Endothelial cell of umbilical vein (primary cell): ENCODE measurements around the gene ERLEC1. TPM values are rescaled to one million over a fixed set of nuclear protein-coding genes. Genes with fewer than 3 reads are reported as not detected.

Experiments
- BruUV-seq: library from RNA; stranded (reverse); fragments of 400-500 nt; replicated peaks from 2 replicates; lab custom pipeline; 2021; lab: Mats Ljungman, UMichigan
- CTCF ChIA-PET: fragments of 300-600, 350-600 bp; sonication (Branson Sonifier 250); formaldehyde crosslinking; loops from one replicate; lab custom pipeline; 2021; ENCODE audit warnings: antibody characterized with exemption, inconsistent platforms; lab: Charles Lee
- POLR2A ChIA-PET: fragments of 300-600, 350-600 bp; sonication (Branson Sonifier 250); formaldehyde crosslinking; loops from one replicate; lab custom pipeline; 2021; ENCODE audit warnings: antibody characterized with exemption, inconsistent platforms; lab: Charles Lee
- DNase-seq: peaks from one replicate; pipeline ENCODE4 v3.0.0-alpha.2; 2011; ENCODE audit warnings: low read depth, low spot score
- FAIRE-seq: peaks from 2 replicates; lab custom pipeline; 2011; peaks lifted over from hg19 to GRCh38; lab: Jason Lieb, UNC
- H2AFZ ChIP-seq: 2 replicates; pipeline ENCODE4 v1.6.0; 2012; ENCODE audit warnings: low read depth, low read length, control low read depth, inconsistent platforms
- H3K27ac ChIP-seq: 2 replicates; pipeline ENCODE4 v1.5.1; 2011; ENCODE audit warnings: low read depth, mild to moderate bottlenecking, control low read depth, low read length, moderate library complexity; ENCODE audit not compliant: insufficient read depth
- H3K27me3 ChIP-seq, 2 experiments: 2 replicates each; pipeline versions ENCODE4 v1.6.0 to v1.6.1; 2011; ENCODE audit warnings: low read length in 2 of 2, mixed read lengths in 1 of 2; ENCODE audit not compliant: control insufficient read depth in 2 of 2, insufficient read depth in 2 of 2
- H3K36me3 ChIP-seq, 2 experiments: 2 replicates in 1 of 2; 3 replicates in 1 of 2; pipeline ENCODE4 v1.5.1; 2011; ENCODE audit warnings: low read length in 2 of 2, mild to moderate bottlenecking in 1 of 2, moderate library complexity in 1 of 2; ENCODE audit not compliant: control insufficient read depth in 2 of 2, insufficient read depth in 2 of 2; ENCODE audit errors: extremely low read depth in 1 of 2
- H3K4me1 ChIP-seq: 3 replicates; pipeline ENCODE4 v1.5.1; 2011; ENCODE audit warnings: mild to moderate bottlenecking, low read length; ENCODE audit not compliant: control insufficient read depth, insufficient read depth; ENCODE audit errors: extremely low read depth
- H3K4me2 ChIP-seq: 2 replicates; pipeline ENCODE4 v1.6.1; 2011; ENCODE audit warnings: low read length, control low read depth, mixed read lengths; ENCODE audit not compliant: insufficient read depth
- H3K4me3 ChIP-seq, 3 experiments: fragments of 200-600 bp in 1 of 3; sonication (generic), shearing (Covaris generic) in 1 of 3; replicated peaks in 1 of 3; 2 replicates each; pipeline ENCODE4 v1.5.1; 2011 to 2016; ENCODE audit warnings: control low read depth in 3 of 3, low read length in 3 of 3, mild to moderate bottlenecking in 2 of 3, inconsistent platforms in 1 of 3, low read depth in 1 of 3, moderate library complexity in 1 of 3; ENCODE audit not compliant: insufficient read depth in 1 of 3
- H3K79me2 ChIP-seq: 2 replicates; pipeline ENCODE4 v1.6.0; 2012; ENCODE audit warnings: low read length, inconsistent platforms; ENCODE audit not compliant: control insufficient read depth, insufficient read depth
- H3K9ac ChIP-seq: replicated peaks from 2 replicates; pipeline ENCODE3; 2011; ENCODE audit warnings: low read length, control low read depth; ENCODE audit not compliant: insufficient read depth; ENCODE audit errors: extremely low read depth
- H3K9me1 ChIP-seq: replicated peaks from 3 replicates; pipeline ENCODE4 v1.6.0; 2011; ENCODE audit warnings: mild to moderate bottlenecking, low read length; ENCODE audit not compliant: control insufficient read depth, insufficient read depth; ENCODE audit errors: extremely low read depth
- H3K9me3 ChIP-seq: replicated peaks from 2 replicates; pipeline ENCODE4 v1.5.1; 2012; ENCODE audit warnings: low read length, inconsistent platforms; ENCODE audit not compliant: control insufficient read depth, insufficient read depth
- H4K20me1 ChIP-seq: replicated peaks from 2 replicates; pipeline ENCODE3; 2011; ENCODE audit warnings: mild to moderate bottlenecking, low read length; ENCODE audit not compliant: control insufficient read depth, insufficient read depth; ENCODE audit errors: extremely low read depth
- EZH2 ChIP-seq: IDR thresholded peaks from 2 replicates; pipeline ENCODE4 v1.6.1; 2012; ENCODE audit warnings: borderline replicate concordance, low read depth, mild to moderate bottlenecking, moderate library complexity, low read length, inconsistent platforms; ENCODE audit not compliant: severe bottlenecking
- FOS ChIP-seq: IDR thresholded peaks from 2 replicates; pipeline ENCODE4 v1.6.1; 2011; ENCODE audit warnings: mild to moderate bottlenecking, low read length, moderate library complexity, borderline replicate concordance; ENCODE audit not compliant: insufficient read depth
- GATA2 ChIP-seq: IDR thresholded peaks from 2 replicates; pipeline ENCODE4 v1.7.0; 2011; ENCODE audit warnings: low read depth, mild to moderate bottlenecking, moderate library complexity, mixed read lengths, low read length; ENCODE audit not compliant: insufficient read length, insufficient read depth
- JUN ChIP-seq: IDR thresholded peaks from 2 replicates; pipeline ENCODE4 v1.6.1; 2011; ENCODE audit warnings: borderline replicate concordance, low read depth; ENCODE audit not compliant: insufficient read length, insufficient read depth
- MYC ChIP-seq: IDR thresholded peaks from one replicate; pipeline ENCODE4 v1.6.1; 2011; ENCODE audit warnings: mild to moderate bottlenecking, low read depth, low read length
- POLR2A ChIP-seq: IDR thresholded peaks from 2 replicates; pipeline ENCODE4 v1.6.1; 2012; ENCODE audit warnings: low read depth, mild to moderate bottlenecking, control low read depth, low read length
- POLR2AphosphoS5 ChIP-seq: IDR thresholded peaks from 2 replicates; pipeline ENCODE4 v1.6.1; 2012; ENCODE audit warnings: low read depth, mild to moderate bottlenecking, control low read depth, low read length, moderate library complexity; ENCODE audit not compliant: insufficient read depth
- dilution Hi-C: fragments of 300-500 bp; cut with MboI; formaldehyde crosslinking; loops from one replicate; pipeline ENCODE4 v1.15.0; 2019; ENCODE audit warnings: low sequenced_read_pairs; ENCODE audit not compliant: extremely low pct_ligation_motif_present
- intact Hi-C: fragments of 100-400 bp; cut with micrococcal nuclease; formaldehyde crosslinking; loops from one replicate; pipeline ENCODE4 v1.10.0; 2022
- polyA plus RNA-seq, 4 experiments: library from polyadenylated mRNA; depleted of rRNA in 3 of 4; stranded (reverse) in 3 of 4; unstranded in 1 of 4; fragments of >200 nt; gene quantifications; 2 replicates each; pipeline versions ENCODE4 v1.2.1 to v1.2.3, GENCODE V29; 2011 to 2012; ENCODE audit warnings: missing spikeins in 1 of 4
- total RNA-seq: library from RNA; stranded (reverse); gene quantifications from 2 replicates; pipeline ENCODE4 v1.2.3, GENCODE V29; 2021
- TF ChIP-seq, protein P1 (sequence below): IDR thresholded peaks from 2 replicates; pipeline ENCODE4 v1.6.1; 2011; ENCODE audit not compliant: insufficient read depth, insufficient read length
- TF ChIP-seq, protein P2 (sequence below), 2 donors: IDR thresholded peaks; 1 replicate in 1 of 2; 2 replicates in 1 of 2; pipeline ENCODE4 v1.5.1; 2011; ENCODE audit warnings: low read length in 2 of 2, mild to moderate bottlenecking in 2 of 2, moderate library complexity in 2 of 2, control low read depth in 1 of 2, inconsistent platforms in 1 of 2, low read depth in 1 of 2; ENCODE audit not compliant: insufficient read depth in 1 of 2; ENCODE audit errors: extremely low read depth in 1 of 2

Gene ERLEC1
- total and polyA plus RNA-seq, 2 donors (not counting 3 experiments of a cell fraction or from before 2014, with no cell fraction given): 23.1 to 37.6 TPM

DNA sequence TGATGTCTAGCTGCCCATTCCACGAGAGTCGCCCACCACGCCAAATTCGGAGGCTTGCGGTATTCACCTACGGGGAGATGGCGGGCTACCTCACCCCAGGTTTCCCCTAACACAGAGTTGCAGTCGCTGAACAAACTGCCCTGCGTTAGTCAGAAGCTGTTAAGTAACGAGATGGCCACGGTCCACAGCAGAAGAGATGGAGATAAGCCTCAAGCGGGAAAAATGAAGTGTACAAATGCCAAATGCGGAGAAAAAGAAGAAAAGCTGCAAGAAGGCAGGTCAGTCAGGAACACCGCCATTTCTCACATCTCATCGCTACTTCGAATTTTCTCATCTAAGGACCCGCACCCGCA is 516 bp upstream of the ERLEC1 start:
- Histone ChIP-seq H3K9me1 (no peaks in the 10 kb centered on the region), H3K79me2 (peaks cover 76% of the 10 kb centered on the region), H3K4me2 (peak overlapping the region; percentile 91), H3K4me3 (peak overlapping the region; percentile 52 to 98 (median 92)), H3K27me3 (no peaks in the 10 kb centered on the region), H3K9ac (peak overlapping the region; percentile 91), H3K4me1 (peaks cover 23% of the 10 kb centered on the region), H2AFZ (peak overlapping the region; percentile 95), H4K20me1 (no peaks in the 10 kb centered on the region), H3K9me3 (no peaks in the 10 kb centered on the region), H3K27ac (peak overlapping the region; percentile 89), H3K36me3 (no peaks in the 10 kb centered on the region)
- ChIA-PET POLR2A (interaction anchor here (2.3 kb wide), 1 partner anchor 18 kb away, joined by 8 read pairs; the partner anchor contains the start of gene CHAC2), CTCF (interaction anchor here (2.8 kb wide), 1 partner anchor 18 kb away, joined by 13 read pairs; the partner anchor contains the start of gene CHAC2)
- FAIRE-seq (no peak), DNase-seq (peak; percentile 73)
- dilution Hi-C loops (no loop called here), intact Hi-C loops (loop anchor here (1.0 kb wide), 1 partner anchor 18 kb away; no protein-coding TSS in a partner anchor)
- BruUV-seq: TSS peak; percentile 64
- TF ChIP-seq POLR2A: no peak
- TF ChIP-seq FOS: no peak
- TF ChIP-seq, protein P1, sequence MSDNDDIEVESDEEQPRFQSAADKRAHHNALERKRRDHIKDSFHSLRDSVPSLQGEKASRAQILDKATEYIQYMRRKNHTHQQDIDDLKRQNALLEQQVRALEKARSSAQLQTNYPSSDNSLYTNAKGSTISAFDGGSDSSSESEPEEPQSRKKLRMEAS: no peak
- TF ChIP-seq, protein P2, sequence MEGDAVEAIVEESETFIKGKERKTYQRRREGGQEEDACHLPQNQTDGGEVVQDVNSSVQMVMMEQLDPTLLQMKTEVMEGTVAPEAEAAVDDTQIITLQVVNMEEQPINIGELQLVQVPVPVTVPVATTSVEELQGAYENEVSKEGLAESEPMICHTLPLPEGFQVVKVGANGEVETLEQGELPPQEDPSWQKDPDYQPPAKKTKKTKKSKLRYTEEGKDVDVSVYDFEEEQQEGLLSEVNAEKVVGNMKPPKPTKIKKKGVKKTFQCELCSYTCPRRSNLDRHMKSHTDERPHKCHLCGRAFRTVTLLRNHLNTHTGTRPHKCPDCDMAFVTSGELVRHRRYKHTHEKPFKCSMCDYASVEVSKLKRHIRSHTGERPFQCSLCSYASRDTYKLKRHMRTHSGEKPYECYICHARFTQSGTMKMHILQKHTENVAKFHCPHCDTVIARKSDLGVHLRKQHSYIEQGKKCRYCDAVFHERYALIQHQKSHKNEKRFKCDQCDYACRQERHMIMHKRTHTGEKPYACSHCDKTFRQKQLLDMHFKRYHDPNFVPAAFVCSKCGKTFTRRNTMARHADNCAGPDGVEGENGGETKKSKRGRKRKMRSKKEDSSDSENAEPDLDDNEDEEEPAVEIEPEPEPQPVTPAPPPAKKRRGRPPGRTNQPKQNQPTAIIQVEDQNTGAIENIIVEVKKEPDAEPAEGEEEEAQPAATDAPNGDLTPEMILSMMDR (IDR thresholded peaks at IDR 0.05; ENCODE audit: extremely low read depth in 1 of 2, insufficient read depth in 1 of 2, low read depth in 1 of 2, low read length in 2 of 2): no peak
- TF ChIP-seq GATA2: no peak
- no peak for TF ChIP-seq MYC
- no peak for TF ChIP-seq POLR2AphosphoS5
- no peak for TF ChIP-seq EZH2
- TF ChIP-seq JUN: no peak
